Breast epithelium (tissue), 3 donors: ENCODE measurements around the gene TTLL10.

Experiments used
- POLR2AphosphoS5 ChIP-seq, 3 donors: sonication (generic); formaldehyde crosslinking; IDR thresholded peaks; one replicate each; pipeline ENCODE4 v1.6.1; 2017; ENCODE audit warnings: antibody characterized with exemption in 3 of 3
- TF ChIP-seq, protein P1 (sequence below), 3 donors: fragments of 450-650 bp; IDR thresholded peaks; one replicate each; pipeline ENCODE4 v1.5.1; 2016 to 2017; ENCODE audit warnings: antibody characterized with exemption in 3 of 3, mild to moderate bottlenecking in 3 of 3, moderate library complexity in 3 of 3

DNA sequence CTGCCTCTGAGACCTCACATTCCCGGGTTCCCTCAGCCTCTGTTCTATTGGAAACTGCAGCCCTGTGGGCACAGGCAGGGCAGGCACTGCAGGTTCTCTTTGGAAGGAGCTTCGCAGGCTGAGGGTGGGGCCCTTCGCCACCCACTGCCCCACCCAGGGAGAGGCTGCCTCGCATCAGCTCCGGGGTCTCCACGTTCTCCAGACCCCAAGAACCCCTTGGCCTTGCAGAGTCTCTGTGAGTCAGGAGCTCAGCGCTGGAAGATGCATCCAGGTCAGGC lies 49.2 kb upstream of the TTLL10 start:
- TF ChIP-seq, protein P1, sequence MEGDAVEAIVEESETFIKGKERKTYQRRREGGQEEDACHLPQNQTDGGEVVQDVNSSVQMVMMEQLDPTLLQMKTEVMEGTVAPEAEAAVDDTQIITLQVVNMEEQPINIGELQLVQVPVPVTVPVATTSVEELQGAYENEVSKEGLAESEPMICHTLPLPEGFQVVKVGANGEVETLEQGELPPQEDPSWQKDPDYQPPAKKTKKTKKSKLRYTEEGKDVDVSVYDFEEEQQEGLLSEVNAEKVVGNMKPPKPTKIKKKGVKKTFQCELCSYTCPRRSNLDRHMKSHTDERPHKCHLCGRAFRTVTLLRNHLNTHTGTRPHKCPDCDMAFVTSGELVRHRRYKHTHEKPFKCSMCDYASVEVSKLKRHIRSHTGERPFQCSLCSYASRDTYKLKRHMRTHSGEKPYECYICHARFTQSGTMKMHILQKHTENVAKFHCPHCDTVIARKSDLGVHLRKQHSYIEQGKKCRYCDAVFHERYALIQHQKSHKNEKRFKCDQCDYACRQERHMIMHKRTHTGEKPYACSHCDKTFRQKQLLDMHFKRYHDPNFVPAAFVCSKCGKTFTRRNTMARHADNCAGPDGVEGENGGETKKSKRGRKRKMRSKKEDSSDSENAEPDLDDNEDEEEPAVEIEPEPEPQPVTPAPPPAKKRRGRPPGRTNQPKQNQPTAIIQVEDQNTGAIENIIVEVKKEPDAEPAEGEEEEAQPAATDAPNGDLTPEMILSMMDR (IDR thresholded peaks at IDR 0.05) = no peak
- no peak for TF ChIP-seq POLR2AphosphoS5 (IDR thresholded peaks at IDR 0.05)
